ENCODE results near the gene PRMT7.
A peak's percentile ranks its signal among the peaks of the same experiment; 100 is the strongest.

PRMT7 gene, protein sequence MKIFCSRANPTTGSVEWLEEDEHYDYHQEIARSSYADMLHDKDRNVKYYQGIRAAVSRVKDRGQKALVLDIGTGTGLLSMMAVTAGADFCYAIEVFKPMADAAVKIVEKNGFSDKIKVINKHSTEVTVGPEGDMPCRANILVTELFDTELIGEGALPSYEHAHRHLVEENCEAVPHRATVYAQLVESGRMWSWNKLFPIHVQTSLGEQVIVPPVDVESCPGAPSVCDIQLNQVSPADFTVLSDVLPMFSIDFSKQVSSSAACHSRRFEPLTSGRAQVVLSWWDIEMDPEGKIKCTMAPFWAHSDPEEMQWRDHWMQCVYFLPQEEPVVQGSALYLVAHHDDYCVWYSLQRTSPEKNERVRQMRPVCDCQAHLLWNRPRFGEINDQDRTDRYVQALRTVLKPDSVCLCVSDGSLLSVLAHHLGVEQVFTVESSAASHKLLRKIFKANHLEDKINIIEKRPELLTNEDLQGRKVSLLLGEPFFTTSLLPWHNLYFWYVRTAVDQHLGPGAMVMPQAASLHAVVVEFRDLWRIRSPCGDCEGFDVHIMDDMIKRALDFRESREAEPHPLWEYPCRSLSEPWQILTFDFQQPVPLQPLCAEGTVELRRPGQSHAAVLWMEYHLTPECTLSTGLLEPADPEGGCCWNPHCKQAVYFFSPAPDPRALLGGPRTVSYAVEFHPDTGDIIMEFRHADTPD

DNA sequence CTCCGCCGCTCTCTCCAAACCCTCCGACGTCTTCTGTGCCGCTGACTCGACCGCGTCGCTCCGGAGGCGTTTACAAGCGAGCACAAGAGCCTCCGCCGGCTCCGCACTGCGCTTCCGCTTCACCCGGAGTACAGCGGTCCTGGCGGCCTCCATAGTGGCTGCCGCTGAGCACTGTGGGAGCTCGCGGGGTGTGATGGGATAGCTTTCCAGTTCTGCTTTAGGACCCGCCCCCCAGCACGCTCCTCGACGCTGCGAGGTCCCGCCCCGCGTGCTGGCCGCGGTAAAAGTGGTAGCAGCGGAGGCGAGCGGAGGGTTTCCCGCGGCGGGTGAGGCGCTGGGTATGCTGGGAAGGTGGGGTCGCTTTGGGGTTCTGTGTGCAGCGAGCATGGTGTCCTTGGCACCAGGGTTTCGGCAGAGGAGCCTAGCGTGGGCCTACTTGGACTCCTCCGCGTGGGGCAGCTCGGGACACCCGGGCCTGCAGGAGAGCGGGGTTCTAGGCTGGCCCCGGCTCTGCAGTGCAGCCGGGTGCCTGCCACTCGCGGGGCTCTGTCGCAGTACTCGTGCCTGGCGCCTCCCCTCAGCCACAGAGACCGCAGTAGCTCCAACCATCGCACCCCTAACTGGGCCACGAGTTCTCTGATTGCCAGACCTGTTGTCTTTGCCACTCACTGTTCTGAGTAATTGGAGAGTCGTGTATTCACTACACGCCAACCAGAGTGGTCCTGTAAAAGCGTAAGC lies at the start of gene PRMT7, which contains the start of gene SLC7A6OS:
Gene PRMT7, plus strand, starts transcription at position 246 of the 738 bp plus-strand sequence. CDS start 4,961 bp downstream, outside the sequence.
Gene SLC7A6OS, minus strand, starts transcription at position 173 of the 738 bp plus-strand sequence. Its CDS starts 20 bp downstream, at position 153.
- DNase-seq: peak; percentile 92

DNA sequence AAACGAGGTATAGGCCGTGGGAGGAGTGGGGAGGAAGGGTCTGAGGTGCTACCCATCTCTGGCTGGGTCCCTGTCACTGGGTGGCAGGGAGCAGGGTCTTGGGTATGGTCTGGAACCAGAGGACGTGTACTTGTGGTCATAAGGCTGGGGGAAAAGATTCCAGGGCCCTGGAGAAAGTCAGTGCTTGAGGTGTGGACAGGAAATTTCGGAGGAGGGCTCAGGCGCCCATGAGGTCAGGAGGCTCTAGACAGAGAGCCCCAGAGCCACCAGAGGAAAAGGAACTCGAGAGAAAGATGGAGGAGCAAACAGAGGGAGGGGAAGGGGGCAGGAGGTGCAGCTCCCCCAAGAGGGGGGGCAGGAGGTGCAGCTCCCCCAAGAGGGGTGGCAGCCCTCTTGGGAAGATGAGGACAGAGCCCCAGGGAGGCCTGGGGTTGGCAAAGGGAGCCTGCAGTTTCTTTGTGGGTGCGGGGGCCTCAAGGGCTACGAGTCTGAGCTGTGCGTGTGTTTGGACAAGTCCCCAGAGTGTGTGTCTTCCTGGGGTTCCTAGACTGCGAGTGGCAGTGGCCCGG lies 47.2 kb upstream of the PRMT7 start:
- no peak for DNase-seq

DNA sequence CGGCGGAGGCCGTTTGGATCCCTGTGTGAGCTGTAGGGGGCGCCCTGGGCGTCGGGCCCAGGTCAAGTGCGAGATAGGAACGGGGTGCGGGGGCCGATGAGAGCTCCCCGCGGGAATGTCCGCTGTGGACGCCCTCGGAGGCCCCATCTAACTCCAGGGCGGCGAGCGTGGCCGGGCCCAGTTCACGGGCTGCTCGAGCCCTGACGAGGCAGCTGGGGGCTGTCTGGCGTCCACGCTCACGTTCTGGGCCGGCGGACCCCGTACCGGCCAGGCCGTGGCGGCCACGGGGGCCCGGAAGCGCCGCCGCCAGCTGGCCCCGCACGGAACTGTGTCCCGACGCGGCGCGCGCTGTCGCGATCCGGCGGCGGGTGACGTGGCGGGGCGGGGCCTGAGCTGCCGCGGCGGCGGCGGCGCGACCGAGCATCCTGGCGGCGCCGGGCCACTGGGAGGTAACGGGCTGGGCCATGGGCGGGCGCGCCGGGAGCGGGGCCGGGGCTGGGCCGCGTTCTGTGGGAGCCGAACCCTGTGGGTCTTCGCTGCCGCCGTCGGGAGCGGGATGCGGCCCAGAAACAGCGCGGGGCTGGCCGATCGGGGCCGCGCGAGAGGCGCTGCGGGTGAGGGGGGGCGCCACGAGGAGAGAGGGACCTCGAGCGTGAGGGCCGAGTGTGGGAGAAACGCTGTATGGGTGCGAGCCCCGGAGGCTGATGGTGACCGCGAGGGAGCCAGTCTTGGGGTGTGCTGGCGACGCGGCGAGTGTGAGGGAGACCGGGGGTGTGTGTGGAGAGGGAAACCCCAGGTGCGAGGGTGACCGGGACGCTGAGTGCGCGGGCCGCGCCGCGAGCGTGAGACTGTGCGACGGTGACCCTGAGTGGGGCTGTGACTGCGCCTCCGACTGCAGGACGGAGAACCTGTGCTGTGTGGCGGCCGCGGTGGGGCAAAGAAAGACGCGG lies 46.4 kb upstream of the PRMT7 start, which contains the start of gene SLC7A6:
Gene SLC7A6, plus strand, starts transcription at position 399 of the 950 bp plus-strand sequence. CDS start 10,201 bp downstream, outside the sequence.
- peak; percentile 84 to 85 for DNase-seq

DNA sequence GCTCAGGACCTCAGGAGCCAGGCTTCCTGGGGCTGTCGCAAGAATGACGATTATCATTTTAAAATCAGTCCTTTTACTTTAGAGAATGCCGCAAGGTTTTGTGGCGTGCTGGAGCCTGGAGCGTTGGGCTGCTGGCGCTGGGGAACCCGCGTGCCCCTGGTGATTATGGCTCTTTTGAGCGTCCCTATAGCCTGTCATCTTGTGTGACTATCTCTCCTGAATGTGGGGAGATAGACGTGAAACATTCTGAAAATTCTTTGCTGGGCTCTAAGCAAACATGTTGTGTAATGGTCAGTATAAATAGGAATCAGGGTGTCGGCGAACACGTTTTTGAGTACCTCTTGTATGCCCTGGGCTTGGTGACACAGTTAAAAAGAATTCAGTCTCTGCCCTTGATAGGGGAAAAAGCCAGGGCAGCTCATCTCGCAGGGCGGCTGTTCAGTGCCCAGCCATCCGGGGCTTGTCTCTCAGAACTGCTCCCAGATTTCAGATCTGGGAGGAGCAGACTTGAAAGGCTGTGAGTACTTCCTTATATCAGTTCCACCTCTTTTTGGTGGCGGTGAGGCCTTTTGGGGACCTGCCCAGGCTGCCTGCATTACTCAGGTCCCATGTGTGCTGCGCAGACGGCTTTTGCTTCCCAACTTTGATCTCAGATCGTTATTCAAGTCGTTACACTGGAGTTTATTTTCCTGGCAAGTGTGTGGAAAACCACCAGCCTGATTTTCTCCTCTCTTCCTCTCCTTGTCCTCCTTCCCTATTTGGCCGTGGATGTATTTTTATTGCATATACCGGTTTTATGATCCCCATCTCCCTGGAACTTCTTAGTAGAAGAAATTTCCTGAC lies 45.5 kb upstream of the PRMT7 start:
- peak; percentile 50 to 51 for DNase-seq

- no peak for DNase-seq
Measured at GRCh38 chr16:68267612-68268405, 43.0 kb upstream of the PRMT7 start.

DNA sequence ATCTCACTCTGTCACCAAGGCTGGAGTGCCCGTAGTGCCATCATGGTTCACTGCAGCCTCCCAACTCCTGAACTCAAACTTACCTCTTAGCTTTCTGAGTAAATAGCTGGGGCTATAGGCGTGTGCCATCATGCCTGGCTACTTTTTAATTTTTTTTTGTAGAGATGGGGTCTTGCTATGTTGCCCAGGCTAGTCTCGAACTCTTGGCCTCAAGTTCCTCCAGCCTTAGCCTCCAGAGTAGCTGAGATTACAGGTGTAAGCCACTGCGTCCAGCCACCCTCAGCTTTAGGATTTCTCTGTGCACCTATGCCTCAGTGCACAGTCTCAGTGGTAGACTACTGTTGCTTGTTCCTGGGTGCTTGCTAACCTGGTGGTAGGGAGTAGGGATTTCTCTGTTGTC lies 41.0 kb upstream of the PRMT7 start:
- no peak for DNase-seq

GRCh38 chr16:68270353-68270752 lies 40.5 kb upstream of the PRMT7 start:
- DNase-seq: peak in 1 of 2 donors; percentile 48

DNA sequence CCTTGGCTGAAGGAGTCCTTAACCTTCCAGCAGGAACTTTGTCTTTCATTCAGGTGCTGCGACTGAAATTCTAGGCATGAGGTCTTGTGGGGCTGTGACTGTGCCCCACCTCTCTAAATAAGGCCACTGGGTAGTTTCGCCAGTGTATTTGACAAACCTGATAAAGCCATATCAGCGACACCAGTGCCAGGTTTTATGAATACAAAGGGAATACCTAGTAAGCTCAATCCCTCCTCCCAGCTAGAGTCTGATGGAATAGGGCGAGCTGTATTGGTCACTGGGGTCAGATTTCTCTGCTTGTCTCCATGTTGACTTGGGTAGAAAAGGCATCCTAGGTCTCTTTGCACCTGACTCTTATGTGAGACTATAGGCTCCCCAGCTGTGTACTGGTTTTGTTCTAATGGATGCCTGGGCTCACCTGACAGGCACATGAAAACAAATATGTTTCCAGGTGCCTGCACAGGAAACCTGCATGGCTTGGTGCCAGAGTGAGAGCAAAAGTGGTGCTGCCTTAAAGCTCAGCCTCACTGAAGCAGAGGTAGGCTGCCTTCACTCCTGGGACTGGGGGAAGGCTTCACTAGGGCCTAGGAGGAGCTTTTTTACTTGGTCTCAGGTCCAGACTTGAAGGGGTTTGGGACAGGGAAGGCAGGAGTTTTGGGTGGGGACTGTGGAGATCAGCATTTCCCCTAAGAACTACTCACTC lies 38.2 kb upstream of the PRMT7 start:
- DNase-seq: peak; percentile 57 to 62

- DNase-seq: no peak
Measured at GRCh38 chr16:68273459-68273858, 37.4 kb upstream of the PRMT7 start.

DNA sequence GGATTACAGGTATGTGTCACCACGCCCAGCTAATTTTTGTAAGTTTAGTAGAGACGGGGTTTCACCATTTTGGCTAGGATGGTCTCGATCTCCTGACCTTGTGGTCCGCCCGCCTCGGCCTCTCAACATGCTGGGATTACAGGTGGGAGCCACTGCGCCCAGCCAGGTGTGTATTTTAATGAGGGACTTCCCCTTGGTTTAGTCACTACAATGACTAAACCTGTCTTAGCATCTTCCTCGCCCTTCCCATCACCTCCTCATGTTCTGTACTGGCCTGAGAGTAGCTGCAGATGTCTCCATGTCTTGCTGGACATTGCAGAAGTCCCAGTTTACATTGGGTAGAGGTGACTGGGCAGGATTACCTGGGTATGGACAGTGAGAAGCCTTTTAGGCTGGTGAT lies 36.9 kb upstream of the PRMT7 start:
- DNase-seq: no peak

DNA sequence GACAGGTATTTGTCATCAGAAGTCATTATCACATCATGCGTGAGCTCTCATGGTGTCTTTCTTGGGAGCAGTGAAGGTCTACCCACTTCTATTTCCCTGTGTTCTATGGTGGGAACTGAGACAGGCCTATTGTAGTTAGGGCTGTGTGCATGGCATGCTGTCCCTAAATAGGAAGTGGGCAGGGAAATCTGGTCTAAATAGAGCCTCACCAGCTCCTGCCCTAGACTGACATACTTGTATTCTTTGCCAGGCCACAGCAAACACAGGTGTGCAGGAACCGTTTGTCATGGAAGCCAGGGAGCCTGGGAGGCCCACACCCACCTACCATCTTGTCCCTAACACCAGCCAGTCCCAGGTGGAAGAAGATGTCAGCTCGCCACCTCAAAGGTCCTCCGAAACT lies 36.4 kb upstream of the PRMT7 start:
- no peak for DNase-seq

DNA sequence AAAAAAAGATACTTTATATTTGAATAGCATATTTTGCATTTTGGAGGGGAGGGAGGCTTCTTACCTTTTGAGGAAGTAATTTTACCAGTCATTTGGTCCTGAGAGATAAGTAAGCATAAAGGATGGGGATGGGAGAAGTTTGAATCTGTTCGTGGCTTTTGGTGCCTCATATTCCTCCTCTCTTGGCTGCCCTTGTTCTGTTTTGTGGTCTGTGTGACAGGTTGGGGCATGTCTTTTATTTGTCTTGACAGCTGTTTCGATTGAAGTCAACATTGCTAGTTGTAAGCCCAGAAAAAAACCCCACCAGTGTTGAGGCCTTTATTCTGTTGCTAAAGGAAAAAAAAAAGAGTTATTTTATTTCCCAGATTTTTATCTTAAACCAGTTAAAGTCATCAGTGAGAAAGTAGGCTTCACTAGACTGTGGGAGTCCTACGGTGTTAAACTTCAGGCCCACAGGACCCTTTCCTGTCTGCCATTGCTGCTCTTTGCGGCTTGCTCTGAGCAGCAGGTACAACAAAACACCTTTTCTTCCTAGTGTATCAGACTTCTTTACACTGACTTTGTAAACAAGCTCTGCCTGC lies 35.1 kb upstream of the PRMT7 start:
- peak; percentile 48 to 68 for DNase-seq

GRCh38 chr16:68276223-68276622 lies 34.6 kb upstream of the PRMT7 start:
- no peak for DNase-seq

GRCh38 chr16:68279726-68280558 lies 30.9 kb upstream of the PRMT7 start:
- no peak for DNase-seq

GRCh38 chr16:68281368-68282063 lies 29.3 kb upstream of the PRMT7 start:
- DNase-seq: peak in 1 of 2 donors; percentile 44

- no peak for DNase-seq
Measured at GRCh38 chr16:68282064-68282452, 28.8 kb upstream of the PRMT7 start.

GRCh38 chr16:68283346-68283745 lies 27.5 kb upstream of the PRMT7 start:
- DNase-seq: no peak
